IPS-NIHi7 (cell line): Measurements from ENCODE around the gene MICALL1.

Source experiments
- DNase-seq: peaks from one replicate; pipeline ENCODE4 v3.0.0; 2012; ENCODE audit warnings: mixed read lengths; ENCODE audit errors: extremely low spot score

Gene MICALL1, protein sequence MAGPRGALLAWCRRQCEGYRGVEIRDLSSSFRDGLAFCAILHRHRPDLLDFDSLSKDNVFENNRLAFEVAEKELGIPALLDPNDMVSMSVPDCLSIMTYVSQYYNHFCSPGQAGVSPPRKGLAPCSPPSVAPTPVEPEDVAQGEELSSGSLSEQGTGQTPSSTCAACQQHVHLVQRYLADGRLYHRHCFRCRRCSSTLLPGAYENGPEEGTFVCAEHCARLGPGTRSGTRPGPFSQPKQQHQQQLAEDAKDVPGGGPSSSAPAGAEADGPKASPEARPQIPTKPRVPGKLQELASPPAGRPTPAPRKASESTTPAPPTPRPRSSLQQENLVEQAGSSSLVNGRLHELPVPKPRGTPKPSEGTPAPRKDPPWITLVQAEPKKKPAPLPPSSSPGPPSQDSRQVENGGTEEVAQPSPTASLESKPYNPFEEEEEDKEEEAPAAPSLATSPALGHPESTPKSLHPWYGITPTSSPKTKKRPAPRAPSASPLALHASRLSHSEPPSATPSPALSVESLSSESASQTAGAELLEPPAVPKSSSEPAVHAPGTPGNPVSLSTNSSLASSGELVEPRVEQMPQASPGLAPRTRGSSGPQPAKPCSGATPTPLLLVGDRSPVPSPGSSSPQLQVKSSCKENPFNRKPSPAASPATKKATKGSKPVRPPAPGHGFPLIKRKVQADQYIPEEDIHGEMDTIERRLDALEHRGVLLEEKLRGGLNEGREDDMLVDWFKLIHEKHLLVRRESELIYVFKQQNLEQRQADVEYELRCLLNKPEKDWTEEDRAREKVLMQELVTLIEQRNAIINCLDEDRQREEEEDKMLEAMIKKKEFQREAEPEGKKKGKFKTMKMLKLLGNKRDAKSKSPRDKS

DNA sequence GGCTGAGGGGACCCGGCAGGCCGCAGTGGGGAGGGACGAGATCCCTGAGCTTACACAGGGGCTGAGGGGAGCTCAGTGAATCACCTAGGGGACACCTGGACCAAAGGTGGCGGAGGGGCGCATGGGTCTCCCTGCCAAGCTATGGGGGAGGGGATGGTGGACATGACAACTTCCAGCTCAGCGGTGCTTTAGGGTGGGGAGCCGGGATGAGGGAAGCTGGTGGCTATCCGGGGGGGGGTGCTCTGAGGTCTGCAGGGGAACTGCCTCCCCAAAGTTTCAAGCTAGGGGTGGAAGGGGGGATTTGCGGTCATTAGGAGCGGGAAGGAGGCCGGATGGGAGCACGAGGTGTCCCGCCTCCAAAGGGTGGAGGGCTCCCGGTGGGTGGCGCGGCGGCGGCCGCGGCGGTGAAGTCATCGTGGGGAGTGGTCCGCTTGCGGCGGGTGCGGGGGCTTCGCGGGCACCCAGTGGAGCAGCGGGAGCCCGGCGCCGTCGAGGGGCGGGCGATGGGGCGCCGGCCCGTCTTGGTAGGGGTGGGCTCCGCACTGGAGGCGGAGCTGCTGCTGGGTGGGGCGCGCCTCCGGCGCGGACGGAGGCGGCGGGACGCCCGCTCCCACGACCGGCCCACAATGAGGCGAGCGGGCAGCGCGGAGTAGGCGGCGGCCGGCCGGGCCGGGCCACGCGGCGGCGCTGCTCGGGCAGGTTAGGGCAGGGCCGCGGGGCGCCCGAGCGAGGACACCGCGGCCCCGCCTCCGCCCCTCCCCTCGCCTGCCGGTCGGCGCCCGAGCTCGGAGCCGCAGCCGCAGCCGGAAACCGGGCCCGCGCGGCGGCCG is at the start of gene MICALL1:
Gene MICALL1 (plus strand): TSS at position 764 of the 830 bp plus-strand sequence. CDS start 126 bp downstream, outside the sequence.
- peak; percentile 91 for DNase-seq

DNA sequence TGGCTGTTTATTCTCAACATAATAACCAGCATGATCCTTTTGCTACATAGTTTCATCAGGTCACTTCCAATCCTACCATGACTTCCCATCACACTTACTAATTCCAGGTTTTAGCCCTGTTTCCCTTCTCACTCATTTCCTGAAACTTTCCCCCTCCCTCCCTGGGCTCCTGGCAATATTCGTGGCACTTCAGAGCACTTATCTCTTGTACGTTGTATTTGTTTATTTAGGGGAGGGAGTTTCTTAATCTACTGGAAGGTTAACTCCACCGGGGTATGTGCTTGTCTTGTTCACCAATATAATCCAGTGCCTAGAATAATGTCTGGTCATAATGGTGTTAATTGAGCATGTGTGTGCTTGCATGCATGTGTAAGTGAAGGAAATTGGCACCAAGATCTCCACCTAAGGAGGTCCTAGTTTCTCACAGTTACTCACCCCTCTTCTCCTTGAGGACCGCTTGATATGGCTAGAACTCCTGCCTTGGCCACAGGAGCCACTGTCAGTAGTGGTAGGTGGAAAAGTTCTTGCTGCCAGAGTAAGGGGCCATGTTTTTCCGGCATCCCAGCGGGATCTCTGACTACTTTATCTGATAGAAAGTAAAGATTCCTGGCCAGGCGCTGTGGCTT is 45.2 kb upstream of the MICALL1 start:
- no peak for DNase-seq

DNA sequence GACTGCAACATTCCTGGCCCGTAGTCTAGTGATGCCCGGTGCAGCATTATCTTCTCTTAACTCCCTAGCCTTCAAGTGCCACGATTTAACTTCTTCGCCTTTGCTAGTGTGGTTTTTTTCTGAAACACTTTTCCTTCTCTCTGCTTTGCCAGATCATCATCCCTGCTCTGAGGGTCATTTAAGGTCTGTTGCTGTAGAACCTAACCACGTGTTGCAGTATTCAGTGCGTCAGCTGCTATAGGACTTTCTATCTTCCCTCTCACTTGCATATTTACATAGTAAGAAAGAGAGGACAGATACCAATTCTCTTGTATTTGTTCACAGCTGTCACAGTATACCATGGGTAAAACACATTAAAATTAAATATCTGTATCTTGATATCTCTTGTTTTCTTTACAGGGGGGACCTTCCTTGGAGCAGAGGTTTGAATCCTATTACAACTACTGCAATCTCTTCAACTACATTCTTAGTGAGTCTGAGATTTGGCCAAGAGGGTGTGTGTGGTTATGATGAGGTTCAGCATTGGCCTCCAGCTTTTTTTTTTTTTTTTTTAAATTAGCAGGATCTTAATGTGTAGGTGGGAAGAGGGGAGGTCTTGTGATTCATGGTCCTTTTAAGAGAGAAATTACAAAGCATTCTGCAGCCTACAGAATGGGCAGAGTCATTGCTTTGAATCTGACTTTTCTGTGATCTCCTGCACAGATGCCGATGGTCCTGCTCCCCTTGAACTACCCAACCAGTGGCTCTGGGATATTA is 43.3 kb upstream of the MICALL1 start:
- no peak for DNase-seq

DNA sequence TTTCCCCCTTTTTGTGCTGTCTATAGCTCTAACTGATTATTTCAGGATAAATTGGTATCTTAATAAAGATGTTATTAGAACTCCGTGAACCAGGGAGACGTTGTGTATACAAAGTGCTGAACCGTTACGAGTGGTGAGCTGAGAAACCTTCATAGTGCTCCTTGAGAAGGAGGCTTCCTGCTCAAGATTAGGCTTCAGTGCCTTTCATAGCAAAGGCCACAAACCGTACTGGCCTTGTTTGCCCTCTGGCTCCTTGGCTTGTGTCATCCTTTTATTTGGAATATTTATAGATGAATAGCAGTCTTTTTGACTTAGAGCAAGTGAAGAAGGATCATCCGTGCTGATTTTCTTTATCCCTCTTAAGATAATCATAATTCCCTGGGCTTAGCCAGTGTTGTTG is 40.6 kb upstream of the MICALL1 start:
- DNase-seq: no peak

DNA sequence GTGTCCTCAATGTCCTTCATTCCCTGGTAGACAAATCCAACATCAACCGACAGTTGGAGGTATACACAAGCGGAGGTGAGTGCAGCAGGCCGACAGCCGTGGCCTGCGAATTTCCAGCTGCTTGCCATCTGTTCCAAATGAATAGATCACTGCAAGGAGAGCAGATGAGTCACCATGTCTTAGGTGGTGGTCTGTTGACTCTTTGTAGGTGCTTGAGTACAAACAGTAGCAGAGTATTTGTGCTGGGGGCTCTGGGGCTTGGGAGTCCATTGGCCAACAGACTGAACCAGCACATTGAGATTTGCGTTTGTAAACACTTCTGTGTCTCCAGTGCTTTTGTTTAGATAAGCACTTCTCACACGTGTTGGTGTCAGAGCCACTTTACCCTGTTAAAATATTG is 35.8 kb upstream of the MICALL1 start:
- no peak for DNase-seq

DNA sequence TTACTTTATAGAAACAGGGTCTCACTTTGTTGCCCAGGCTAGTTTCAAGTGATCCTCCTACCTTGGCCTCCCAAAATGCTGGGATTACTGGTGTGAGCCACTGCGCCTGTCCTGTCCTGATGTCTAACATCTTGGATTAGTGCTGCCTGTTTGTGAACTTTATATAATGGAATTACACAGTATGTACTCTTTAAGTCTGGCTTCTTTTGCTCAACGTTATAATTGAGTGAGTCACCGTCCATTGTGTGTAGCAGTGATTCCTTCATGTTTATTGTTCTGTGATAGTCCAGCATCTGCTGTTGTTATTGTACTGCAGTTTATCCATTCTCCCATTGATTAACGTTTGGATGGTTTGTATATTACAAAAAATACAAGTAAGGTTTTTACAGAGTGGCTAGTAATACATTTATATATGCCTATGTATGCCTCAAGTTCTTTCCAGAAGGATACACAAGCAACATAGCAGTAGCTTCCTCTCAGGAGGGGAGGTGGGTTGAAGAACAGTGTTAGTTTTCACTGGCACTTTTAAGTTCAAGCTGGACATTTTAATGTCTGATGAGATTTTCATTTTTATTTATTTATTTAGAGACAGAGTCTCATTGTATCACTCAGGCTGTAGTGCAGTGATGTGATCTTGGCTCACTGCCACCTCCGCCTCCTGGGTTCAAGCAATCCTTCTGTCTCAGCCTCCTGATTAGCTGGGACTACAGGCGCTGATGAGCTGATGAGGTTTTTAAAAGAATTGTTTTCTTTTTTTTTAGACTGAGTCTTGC is 25.2 kb upstream of the MICALL1 start:
- DNase-seq: no peak

DNA sequence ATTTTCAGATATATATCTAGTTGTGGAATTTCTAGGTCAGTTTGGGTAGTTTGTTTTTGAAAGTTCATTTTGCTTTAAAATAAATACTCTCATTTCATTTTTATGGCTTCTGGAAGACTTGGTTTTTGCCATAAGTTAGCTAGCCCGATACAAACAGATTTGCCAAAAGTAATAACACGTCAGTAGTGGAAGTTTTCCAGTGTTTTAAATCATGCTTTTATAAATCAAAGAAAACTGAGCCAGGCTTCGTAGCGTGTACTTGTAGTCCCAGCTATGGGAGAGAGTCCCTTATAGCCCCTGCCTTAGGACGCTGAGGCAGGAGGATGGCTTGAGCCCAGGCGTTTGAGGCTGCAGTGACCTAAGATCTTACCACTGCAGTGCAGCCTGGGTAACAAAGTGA is 21.7 kb upstream of the MICALL1 start:
- no peak for DNase-seq

DNA sequence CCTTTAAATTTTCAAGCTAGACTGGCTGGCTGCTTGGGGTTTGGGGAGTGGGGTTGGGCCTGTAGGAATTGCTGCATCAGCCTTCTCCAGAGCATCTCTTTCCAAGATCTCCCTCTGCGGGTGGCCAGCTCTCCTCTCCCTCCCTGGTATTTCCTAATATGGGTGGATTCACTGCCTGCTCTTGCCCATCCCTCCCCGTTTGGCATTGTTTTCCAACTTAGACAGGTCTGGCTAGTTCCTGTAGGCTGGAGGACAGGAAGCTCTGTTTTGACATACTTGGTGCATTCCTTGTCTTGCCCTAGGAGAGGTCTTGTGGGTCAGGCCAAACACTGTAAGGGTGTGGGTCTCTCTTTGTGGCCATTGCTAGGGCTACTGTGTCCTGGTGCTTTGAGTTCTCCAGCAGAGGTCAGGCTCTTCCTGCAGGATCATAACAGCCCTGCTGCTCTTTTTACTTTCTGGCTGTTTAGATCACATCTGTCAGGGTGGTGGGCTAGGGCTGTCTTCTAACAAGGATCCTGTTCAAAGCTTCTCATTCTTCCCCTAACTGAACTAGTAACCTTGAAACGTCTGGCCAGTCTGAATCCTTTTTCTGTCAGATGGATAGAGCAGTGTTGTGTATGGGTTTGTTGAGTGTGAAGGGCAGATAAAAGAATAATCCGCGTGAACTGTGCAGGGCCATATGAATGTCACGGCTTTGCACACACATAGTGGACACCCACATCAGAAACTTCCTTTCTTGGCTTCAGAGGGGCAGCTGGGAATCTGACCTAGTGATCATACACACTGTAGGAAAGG is 18.3 kb upstream of the MICALL1 start:
- peak; percentile 68 for DNase-seq

DNA sequence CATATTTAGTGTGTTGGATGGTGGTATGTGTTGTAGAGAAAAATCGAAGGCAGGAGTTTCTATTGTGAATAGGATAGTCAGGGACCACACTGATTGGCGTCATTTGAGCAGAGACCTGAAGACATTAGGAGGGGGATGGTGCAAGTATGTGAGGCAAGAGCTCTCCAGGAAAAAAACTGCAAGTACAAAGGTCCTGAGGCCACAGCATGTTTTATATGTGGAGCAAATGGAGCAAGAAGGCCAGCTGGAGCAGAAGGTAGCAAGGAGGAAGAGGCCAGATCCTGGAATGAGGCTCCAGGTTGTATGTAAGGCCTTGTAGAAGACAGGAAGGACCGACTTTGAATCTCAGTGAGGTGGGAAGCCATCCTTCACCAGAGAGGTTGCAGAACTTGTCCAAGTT is 14.2 kb upstream of the MICALL1 start:
- DNase-seq: no peak

DNA sequence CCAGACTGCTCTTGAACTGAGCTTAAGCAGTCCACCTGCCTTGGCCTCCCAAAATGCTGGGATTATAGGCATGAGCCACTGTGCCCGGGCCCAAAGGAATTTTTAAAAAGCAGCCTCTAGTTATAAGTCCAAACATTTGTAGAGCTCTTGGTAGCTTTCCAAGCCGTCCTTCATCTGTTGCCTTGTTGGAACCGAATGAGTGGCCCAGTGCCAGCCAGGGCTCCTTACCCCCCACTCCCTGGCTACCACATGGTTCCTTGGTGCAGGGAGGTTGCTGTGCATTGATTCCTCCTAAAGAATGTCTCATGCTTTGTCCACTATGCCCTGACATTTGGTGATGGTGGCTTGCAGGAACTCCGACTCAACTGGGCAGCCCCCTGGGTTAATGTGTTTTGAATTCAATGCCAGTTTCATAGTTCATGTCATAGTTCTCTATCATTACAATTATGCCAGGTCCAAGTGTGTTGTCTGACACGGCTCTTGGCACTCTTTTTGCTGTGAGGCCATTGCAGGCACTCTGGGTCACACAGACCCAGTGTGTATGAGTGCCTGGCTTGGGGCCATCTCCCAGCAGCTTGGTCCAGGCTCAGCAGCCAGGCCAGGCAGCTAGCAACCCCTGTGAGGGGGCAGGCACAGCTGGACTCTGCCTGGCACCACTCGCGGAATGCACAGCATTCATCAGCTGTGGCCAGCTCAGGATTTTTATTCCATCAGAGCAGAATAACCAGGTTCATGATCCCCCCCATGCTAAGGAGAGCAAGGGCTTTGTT is 13.3 kb upstream of the MICALL1 start:
- DNase-seq: no peak

DNA sequence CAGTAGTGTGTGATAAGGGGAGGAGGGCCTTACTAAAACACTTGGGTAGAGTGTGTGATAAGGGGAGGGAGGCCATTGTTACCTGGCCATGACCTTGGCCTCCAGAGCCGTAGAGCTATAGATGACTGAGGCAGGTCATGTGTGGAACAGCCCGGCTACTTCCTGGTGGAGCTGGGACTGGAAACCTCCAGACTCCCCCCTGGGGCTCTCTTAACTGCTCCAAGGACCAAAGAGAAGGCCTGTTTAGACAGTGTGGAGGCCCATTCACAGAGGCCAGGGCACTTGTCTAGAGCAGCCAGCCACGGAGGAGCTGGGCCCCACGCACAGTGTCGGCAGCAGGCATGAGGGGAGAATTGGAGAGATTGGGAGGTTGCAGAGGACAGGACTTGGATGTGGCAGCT is 12.5 kb upstream of the MICALL1 start:
- DNase-seq: no peak

DNA sequence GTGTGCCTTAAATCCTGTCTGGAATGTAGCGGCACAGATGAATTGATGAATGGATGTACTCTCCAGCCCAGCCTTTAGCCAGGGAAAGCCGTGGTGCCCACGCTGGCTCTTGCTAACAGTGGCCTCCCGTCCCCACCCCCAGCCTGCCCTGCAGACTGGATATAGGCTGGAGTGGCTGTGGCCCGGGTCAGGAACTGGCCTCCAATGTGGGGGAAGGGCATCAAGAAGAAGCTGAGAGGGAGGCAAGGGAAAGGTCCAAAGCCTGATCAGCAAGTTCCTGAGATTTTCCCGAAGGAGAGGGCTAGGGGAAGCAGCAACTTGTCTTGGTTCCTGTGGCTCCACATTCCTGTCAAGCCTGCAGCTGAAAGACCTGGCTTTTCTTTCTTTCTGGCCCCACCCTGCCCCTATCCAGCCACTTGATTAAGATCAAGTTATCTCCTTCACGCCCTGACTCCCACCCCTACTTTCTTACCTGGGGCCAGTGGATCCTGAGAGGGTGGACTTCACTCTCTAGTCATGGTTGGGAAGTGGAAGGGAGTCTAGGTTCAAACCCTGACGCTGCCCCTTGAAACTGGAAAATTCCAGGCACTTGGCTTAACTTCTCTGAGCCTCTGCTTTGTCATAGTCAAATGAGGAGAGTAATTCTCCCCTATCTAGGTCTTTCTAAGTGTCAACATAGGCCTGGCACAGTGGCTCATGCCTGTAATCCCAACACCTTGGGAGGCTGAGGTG is 11.0 kb upstream of the MICALL1 start:
- DNase-seq: peak; percentile 62

DNA sequence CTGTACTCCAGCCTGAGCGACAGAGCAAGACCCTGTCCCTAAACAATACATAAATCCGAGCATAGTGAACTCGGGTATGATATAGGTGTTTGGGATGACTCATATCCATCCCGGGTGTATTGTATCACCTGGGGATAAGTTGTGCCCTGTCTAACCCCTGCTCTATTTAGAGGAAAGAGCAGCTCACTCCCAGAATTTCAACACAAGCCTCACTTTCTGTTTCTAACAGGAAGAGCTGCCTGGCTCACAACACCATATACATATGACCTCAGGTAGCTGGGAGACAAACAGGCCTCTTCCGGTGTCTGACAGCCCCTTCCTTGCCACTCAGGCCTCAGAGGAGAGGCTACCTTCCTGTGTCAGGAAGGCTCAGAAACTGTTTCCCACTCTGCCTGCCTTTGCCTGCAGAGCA is 9.9 kb upstream of the MICALL1 start:
- DNase-seq: no peak

DNA sequence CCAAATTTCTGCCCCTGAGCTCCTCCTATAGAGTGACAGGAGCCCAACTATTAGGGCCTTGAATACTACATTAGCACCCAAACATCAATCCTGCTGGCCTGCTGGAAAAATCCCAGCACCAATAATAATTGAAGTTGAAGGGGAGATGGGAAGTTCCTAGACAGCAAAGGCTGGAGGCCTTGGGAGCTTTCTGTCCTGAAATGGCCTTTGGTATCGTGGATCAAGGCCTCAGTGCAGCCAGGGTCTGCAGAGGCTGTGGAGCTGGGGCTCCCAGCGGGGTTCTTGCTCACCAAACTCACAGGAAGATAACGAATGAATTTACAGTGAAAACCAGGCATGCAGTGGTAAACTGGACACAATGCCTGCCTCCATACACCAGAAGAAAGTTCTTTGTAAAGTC is 9.2 kb upstream of the MICALL1 start:
- DNase-seq: no peak

DNA sequence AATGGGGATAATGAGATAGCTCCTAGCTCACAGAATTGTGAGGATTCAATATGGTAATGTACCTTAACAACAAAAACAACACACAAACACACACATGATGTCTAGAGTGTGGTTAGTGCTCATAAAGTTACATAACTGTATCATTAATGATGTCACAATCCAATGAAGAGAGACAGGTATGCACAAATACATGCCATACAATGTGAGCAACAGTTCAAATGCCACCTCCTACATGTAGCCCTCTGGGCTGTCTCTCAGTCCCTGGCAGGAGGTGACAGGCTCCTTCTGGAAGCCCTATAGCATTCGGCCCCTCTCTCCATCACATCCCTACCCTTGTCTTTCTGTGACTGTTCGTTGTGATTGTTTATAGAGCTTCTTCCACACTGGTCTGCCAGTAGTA is 8.3 kb upstream of the MICALL1 start:
- DNase-seq: no peak

DNA sequence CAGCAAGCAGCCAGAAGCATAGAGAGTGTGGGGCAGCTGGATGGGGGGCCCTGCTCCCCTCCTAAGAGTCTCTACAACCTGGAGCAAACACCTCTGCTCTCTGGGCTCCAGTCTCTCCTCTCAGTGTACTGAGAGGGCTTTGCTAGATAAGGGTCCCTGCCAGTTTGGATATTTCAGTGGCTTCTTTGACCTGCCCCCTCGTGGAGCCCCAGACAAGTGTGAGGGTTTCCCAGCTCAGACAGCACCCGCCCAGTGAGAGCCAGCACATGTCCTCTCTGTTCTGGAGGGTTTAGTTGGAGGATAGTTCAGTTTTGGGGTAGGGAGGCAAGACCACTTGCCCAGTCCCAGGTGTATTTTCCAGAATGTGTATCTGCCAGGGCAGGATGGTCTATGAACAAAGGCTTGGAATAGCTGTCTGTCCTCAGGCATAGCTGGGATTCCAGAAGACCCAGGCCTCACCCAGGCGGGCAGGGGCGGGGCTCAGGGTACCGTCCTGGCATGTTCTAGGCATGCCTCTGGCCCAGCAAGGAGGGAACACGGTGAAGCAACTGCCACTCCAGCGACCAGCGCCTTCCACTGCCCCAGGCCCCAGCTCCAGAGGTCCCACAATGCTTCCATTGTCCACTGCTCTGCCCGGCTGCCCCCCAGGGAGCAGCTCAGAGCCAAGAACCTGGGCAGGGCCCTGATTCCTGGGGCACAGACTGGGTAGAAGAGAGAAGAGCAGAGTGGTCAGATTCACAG is 7.5 kb upstream of the MICALL1 start:
- DNase-seq: no peak
